H9 (cell line): Measurements from ENCODE around the gene LARGE1. TPM values are rescaled to one million over a fixed set of nuclear protein-coding genes. Genes with fewer than 3 reads are reported as not detected.

ENCODE experiments used
- DNase-seq: peaks from one replicate; pipeline ENCODE4 v3.0.0-alpha.2; 2017
- H2AFZ ChIP-seq: one replicate; pipeline ENCODE4 v1.6.1; 2013; ENCODE audit warnings: mild to moderate bottlenecking, low read length, control low read depth, moderate library complexity
- H2AK5ac ChIP-seq: 2 replicates; pipeline ENCODE4 v1.6.1; 2013; ENCODE audit warnings: low read length, control low read depth, mixed read lengths; ENCODE audit not compliant: insufficient read length
- H2BK120ac ChIP-seq: one replicate; pipeline ENCODE4 v1.6.1; 2013; ENCODE audit warnings: low read depth, mild to moderate bottlenecking, low read length, control low read depth, inconsistent platforms; ENCODE audit not compliant: poor library complexity, severe bottlenecking
- H2BK12ac ChIP-seq: 2 replicates; pipeline ENCODE4 v1.6.1; 2013; ENCODE audit warnings: low read length, control low read depth, mixed read lengths, low read depth; ENCODE audit not compliant: insufficient read length
- H2BK15ac ChIP-seq: 2 replicates; pipeline ENCODE4 v1.6.1; 2013; ENCODE audit warnings: low read depth, low read length, control low read depth
- H2BK20ac ChIP-seq: one replicate; pipeline ENCODE4 v1.6.1; 2013; ENCODE audit warnings: low read depth, mild to moderate bottlenecking, low read length, control low read depth, inconsistent platforms; ENCODE audit not compliant: poor library complexity, severe bottlenecking
- H2BK5ac ChIP-seq: 2 replicates; pipeline ENCODE4 v1.6.1; 2013; ENCODE audit warnings: low read length, control low read depth, mixed read lengths; ENCODE audit not compliant: insufficient read length
- H3K14ac ChIP-seq: 2 replicates; pipeline ENCODE4 v1.6.1; 2013; ENCODE audit warnings: low read length, control low read depth; ENCODE audit not compliant: insufficient read depth
- H3K18ac ChIP-seq: 2 replicates; pipeline ENCODE4 v1.6.1; 2013; ENCODE audit warnings: low read depth, mild to moderate bottlenecking, mixed read lengths, low read length, control low read depth; ENCODE audit not compliant: insufficient read length
- H3K23ac ChIP-seq: 2 replicates; pipeline ENCODE4 v1.6.1; 2013; ENCODE audit warnings: low read length, control low read depth, mixed read lengths, low read depth; ENCODE audit not compliant: insufficient read length
- H3K23me2 ChIP-seq: 2 replicates; pipeline ENCODE4 v1.6.1; 2013; ENCODE audit warnings: low read depth, mild to moderate bottlenecking, mixed read lengths, low read length, control low read depth; ENCODE audit not compliant: insufficient read length, poor library complexity, severe bottlenecking
- H3K27ac ChIP-seq: 2 replicates; pipeline ENCODE4 v1.5.1; 2013; ENCODE audit warnings: low read length, control low read depth, mixed read lengths, low read depth; ENCODE audit not compliant: insufficient read length
- H3K27me3 ChIP-seq: 2 replicates; pipeline ENCODE4 v1.6.1; 2013; ENCODE audit warnings: low read length, control low read depth, inconsistent platforms; ENCODE audit not compliant: insufficient read depth
- H3K4ac ChIP-seq: 2 replicates; pipeline ENCODE4 v1.6.1; 2013; ENCODE audit warnings: low read depth, mild to moderate bottlenecking, control low read depth, inconsistent platforms, low read length, moderate library complexity
- H3K4me1 ChIP-seq: 2 replicates; pipeline ENCODE4 v1.6.1; 2013; ENCODE audit warnings: low read length, control low read depth, inconsistent platforms; ENCODE audit not compliant: insufficient read depth
- H3K4me2 ChIP-seq: 2 replicates; pipeline ENCODE4 v1.6.1; 2013; ENCODE audit warnings: low read length, control low read depth, mixed read lengths; ENCODE audit not compliant: insufficient read length, insufficient read depth
- H3K56ac ChIP-seq: 2 replicates; pipeline ENCODE4 v1.6.1; 2013; ENCODE audit warnings: low read depth, mild to moderate bottlenecking, mixed read lengths, low read length, control low read depth; ENCODE audit not compliant: insufficient read length
- H3K79me1 ChIP-seq: 2 replicates; pipeline ENCODE4 v1.6.1; 2013; ENCODE audit warnings: low read depth, mild to moderate bottlenecking, moderate library complexity, low read length, control low read depth, inconsistent platforms; ENCODE audit not compliant: insufficient read depth, poor library complexity, severe bottlenecking
- H3K79me2 ChIP-seq: 2 replicates; pipeline ENCODE4 v1.6.1; 2013; ENCODE audit warnings: low read length, control low read depth, inconsistent platforms; ENCODE audit not compliant: insufficient read depth
- H3K9ac ChIP-seq: 2 replicates; pipeline ENCODE4 v1.6.1; 2013; ENCODE audit warnings: low read length, control low read depth, mixed read lengths; ENCODE audit not compliant: insufficient read length; ENCODE audit errors: extremely low read depth
- H3K9me3 ChIP-seq: one replicate; pipeline ENCODE4 v1.6.1; 2013; ENCODE audit warnings: low read depth, low read length, inconsistent platforms; ENCODE audit not compliant: control insufficient read depth
- H3T11ph ChIP-seq: one replicate; pipeline ENCODE4 v1.6.1; 2013; ENCODE audit warnings: mild to moderate bottlenecking, low read length, control low read depth, inconsistent platforms
- H4K20me1 ChIP-seq: one replicate; pipeline ENCODE4 v1.6.1; 2013; ENCODE audit not compliant: control insufficient read depth, insufficient read length, insufficient read depth
- H4K5ac ChIP-seq: 2 replicates; pipeline ENCODE4 v1.6.1; 2013; ENCODE audit warnings: low read depth, mild to moderate bottlenecking, mixed read lengths, low read length, control low read depth; ENCODE audit not compliant: insufficient read length
- H4K8ac ChIP-seq: replicated peaks from 2 replicates; pipeline ENCODE4 v1.6.1; 2013; ENCODE audit warnings: low read length, control low read depth, mixed read lengths, low read depth; ENCODE audit not compliant: insufficient read length
- H4K91ac ChIP-seq: 2 replicates; pipeline ENCODE4 v1.6.1; 2013; ENCODE audit warnings: low read depth, mild to moderate bottlenecking, moderate library complexity, mixed read lengths, low read length, control low read depth; ENCODE audit not compliant: insufficient read length
- H3K27ac Mint-ChIP-seq, 3 experiments: 2 replicates in 2 of 3; 3 replicates in 1 of 3; pipeline ENCODE4 v1.8.0; 2020 to 2021; ENCODE audit warnings: mixed read lengths in 3 of 3, mild to moderate bottlenecking in 1 of 3, moderate library complexity in 1 of 3
- H3K27me3 Mint-ChIP-seq: 2 replicates; pipeline ENCODE4 v1.8.0; 2021; ENCODE audit warnings: low read depth, mild to moderate bottlenecking, moderate library complexity, mixed read lengths
- H3K36me3 Mint-ChIP-seq, 3 experiments: 2 replicates in 2 of 3; 3 replicates in 1 of 3; pipeline ENCODE4 v1.8.0; 2020 to 2021; ENCODE audit warnings: low read depth in 3 of 3, mixed read lengths in 3 of 3; ENCODE audit not compliant: insufficient read depth in 1 of 3
- H3K4me1 Mint-ChIP-seq, 2 experiments: 2 replicates each; pipeline ENCODE4 v1.8.0; 2020; ENCODE audit warnings: mixed read lengths in 2 of 2
- H3K4me3 Mint-ChIP-seq, 2 experiments: 2 replicates in 1 of 2; 3 replicates in 1 of 2; pipeline ENCODE4 v1.8.0; 2020 to 2021; ENCODE audit warnings: mild to moderate bottlenecking in 2 of 2, mixed read lengths in 2 of 2, moderate library complexity in 1 of 2
- H3K9me3 Mint-ChIP-seq, 2 experiments: 2 replicates in 1 of 2; 3 replicates in 1 of 2; pipeline ENCODE4 v1.8.0; 2020; ENCODE audit warnings: mild to moderate bottlenecking in 2 of 2, mixed read lengths in 2 of 2, moderate library complexity in 1 of 2
- CTCF ChIP-seq: fragments of 200-600 bp; sonication (generic); conservative IDR thresholded peaks from 3 replicates; pipeline ENCODE4 v1.8.0; 2021; ENCODE audit warnings: antibody characterized with exemption, mild to moderate bottlenecking
- WGBS: extraction: QIAGEN DNeasy Blood & Tissue Kit; methylation state at CpG from one replicate; pipeline ENCODE4 v1.1.7; 2013; ENCODE audit warnings: missing lambda C conversion rate, low lambda C conversion rate, mixed read lengths; ENCODE audit not compliant: insufficient read length; ENCODE audit errors: extremely low coverage; 5-methylcytosine and 5-hydroxymethylcytosine counted together
- total RNA-seq: library from RNA; stranded (reverse); gene quantifications from 2 replicates; pipeline ENCODE4 v1.2.1, GENCODE V29; 2021

The LARGE1 gene
- total RNA-seq, 1 experiment from 2014 or later, result 43.5 TPM

GRCh38 chr22:33481550-33481949 lies 438.7 kb downstream of the LARGE1 start:
- Histone ChIP-seq H4K91ac (no peak overlapping the region), H3K56ac (no peak overlapping the region), H2BK12ac (no peak overlapping the region), H2AK5ac (no peak overlapping the region), H3K23ac (no peak overlapping the region), H2BK5ac (no peak overlapping the region), H3K4me2 (no peak overlapping the region), H4K20me1 (no peaks in the 10 kb centered on the region), H3K79me2 (no peaks in the 10 kb centered on the region), H4K5ac (no peak overlapping the region), H3K9ac (no peak overlapping the region), H3K18ac (no peak overlapping the region), H3K14ac (no peak overlapping the region), H3K23me2 (no peaks in the 10 kb centered on the region), H3K27me3 (no peaks in the 10 kb centered on the region), H2AFZ (no peak overlapping the region), H3K9me3 (no peaks in the 10 kb centered on the region), H2BK20ac (no peak overlapping the region), H3K4ac (no peak overlapping the region), H3K4me1 (peaks cover 9% of the 10 kb centered on the region; the same call in 1 of the 2 replicates), H4K8ac (no peak overlapping the region), H2BK15ac (no peak overlapping the region), H3T11ph (no peak overlapping the region), H3K27ac (no peak overlapping the region), H2BK120ac (no peak overlapping the region), H3K79me1 (no peaks in the 10 kb centered on the region)
- TF ChIP-seq CTCF, result no peak
- Mint-ChIP-seq H3K4me1 (peaks cover 20 to 22% of the 10 kb centered on the region in 2 experiments), H3K27me3 (no peaks in the 10 kb centered on the region), H3K27ac (no peak overlapping the region), H3K4me3 (no peak overlapping the region), H3K9me3 (no peaks in the 10 kb centered on the region), H3K36me3 (no peaks in the 10 kb centered on the region)
- no peak for DNase-seq
- WGBS, result no CpG with 5 or more reads among the region's 5 CpGs
